OCI-LY7 (cell line): Measurements from ENCODE around the gene UBXN6.

Experiments
- EZH2phosphoT487 ChIP-seq: fragments of 200-600 bp; sonication (generic); IDR thresholded peaks from 2 replicates; pipeline ENCODE4 v1.6.1; 2018; ENCODE audit warnings: low read depth, borderline replicate concordance, mild to moderate bottlenecking, mixed run types, antibody characterized with exemption, low read length, moderate library complexity, mixed read lengths
- TF ChIP-seq, protein P1 (sequence below): fragments of 200-600 bp; sonication (generic); conservative IDR thresholded peaks from 2 replicates; pipeline ENCODE4 v1.5.1; 2014; ENCODE audit warnings: mild to moderate bottlenecking, antibody characterized with exemption, low read length, moderate library complexity, mixed read lengths

DNA sequence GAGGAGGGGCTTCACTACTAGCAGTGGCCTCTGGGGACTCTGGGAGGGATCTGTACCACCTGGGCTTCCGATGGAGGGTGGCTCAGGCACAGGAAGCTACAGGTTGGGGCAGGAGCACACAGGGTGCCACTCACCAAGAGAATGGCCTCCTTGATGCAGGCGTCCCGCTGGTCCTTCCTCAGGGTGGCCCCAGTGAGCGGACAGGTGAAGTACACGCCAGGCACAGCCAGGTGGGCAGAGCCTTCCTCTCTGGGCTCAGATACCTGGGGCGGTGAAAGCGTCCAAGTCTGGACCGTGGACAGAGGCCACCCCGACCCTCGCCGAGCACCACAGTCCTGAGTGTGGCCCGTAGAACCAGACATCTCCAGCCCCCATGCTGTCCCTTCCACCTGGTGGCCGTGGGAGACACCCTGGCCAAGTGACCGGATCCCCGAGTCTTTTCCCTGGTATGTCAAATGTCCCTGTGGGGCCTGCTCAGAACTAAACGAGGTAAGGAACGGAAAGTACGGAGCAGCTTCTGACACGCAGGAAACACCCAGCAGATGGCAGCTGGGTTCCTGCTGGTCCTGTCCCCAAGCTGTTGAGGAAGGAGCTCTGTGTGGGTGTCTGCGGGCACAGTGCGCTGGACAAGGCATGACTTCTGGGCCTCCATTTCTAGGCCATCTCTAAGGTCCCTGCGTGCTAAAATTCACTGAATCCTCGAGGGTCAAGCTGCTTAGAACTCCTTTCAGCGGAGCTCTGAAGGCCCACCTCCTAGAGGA is 5.2 kb downstream of the UBXN6 start:
- no peak for TF ChIP-seq EZH2phosphoT487
- TF ChIP-seq, protein P1, sequence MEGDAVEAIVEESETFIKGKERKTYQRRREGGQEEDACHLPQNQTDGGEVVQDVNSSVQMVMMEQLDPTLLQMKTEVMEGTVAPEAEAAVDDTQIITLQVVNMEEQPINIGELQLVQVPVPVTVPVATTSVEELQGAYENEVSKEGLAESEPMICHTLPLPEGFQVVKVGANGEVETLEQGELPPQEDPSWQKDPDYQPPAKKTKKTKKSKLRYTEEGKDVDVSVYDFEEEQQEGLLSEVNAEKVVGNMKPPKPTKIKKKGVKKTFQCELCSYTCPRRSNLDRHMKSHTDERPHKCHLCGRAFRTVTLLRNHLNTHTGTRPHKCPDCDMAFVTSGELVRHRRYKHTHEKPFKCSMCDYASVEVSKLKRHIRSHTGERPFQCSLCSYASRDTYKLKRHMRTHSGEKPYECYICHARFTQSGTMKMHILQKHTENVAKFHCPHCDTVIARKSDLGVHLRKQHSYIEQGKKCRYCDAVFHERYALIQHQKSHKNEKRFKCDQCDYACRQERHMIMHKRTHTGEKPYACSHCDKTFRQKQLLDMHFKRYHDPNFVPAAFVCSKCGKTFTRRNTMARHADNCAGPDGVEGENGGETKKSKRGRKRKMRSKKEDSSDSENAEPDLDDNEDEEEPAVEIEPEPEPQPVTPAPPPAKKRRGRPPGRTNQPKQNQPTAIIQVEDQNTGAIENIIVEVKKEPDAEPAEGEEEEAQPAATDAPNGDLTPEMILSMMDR = no peak
